GM21390 (cell line): Measurements from ENCODE around the gene ARMH4.
A peak's percentile ranks its signal among the peaks of the same experiment; 100 is the strongest.
"Not testable (repeated sequence)": the region's sequence is repeated elsewhere in the genome, so short reads cannot be mapped to it uniquely, and the experiment has no call there.

Source experiments
- ATAC-seq: cut with Tn5 transposase; IDR thresholded peaks from one replicate; pipeline ENCODE4 v1.9.1; 2021; ENCODE audit not compliant: unreplicated experiment

Gene ARMH4

GRCh38 chr14:58149196-58149595 lies 2.8 kb downstream of the ARMH4 start:
- no peak for ATAC-seq

GRCh38 chr14:58146399-58146798 lies 5.6 kb downstream of the ARMH4 start:
- no peak for ATAC-seq

GRCh38 chr14:58145936-58146335 lies 6.1 kb downstream of the ARMH4 start:
- no peak for ATAC-seq

GRCh38 chr14:58143106-58143505 lies 8.9 kb downstream of the ARMH4 start:
- ATAC-seq = no peak

- ATAC-seq = no peak
Measured at GRCh38 chr14:58141893-58142292, 10.1 kb downstream of the ARMH4 start.

GRCh38 chr14:58138714-58139482 lies 13.1 kb downstream of the ARMH4 start:
- no peak for ATAC-seq

- peak; percentile 57 for ATAC-seq
Measured at GRCh38 chr14:58138031-58138713, 13.8 kb downstream of the ARMH4 start.

GRCh38 chr14:58133739-58134138 lies 18.3 kb downstream of the ARMH4 start:
- no peak for ATAC-seq

- ATAC-seq = no peak
Measured at GRCh38 chr14:58131386-58131785, 20.6 kb downstream of the ARMH4 start.

- ATAC-seq = no peak
Measured at GRCh38 chr14:58130116-58130782, 21.8 kb downstream of the ARMH4 start.

GRCh38 chr14:58129208-58129607 lies 22.8 kb downstream of the ARMH4 start:
- no peak for ATAC-seq

GRCh38 chr14:58128416-58128815 lies 23.6 kb downstream of the ARMH4 start:
- ATAC-seq = no peak

GRCh38 chr14:58122546-58122945 lies 29.5 kb downstream of the ARMH4 start:
- ATAC-seq = not testable (repeated sequence)

- ATAC-seq = no peak
Measured at GRCh38 chr14:58121530-58122186, 30.4 kb downstream of the ARMH4 start.

- no peak for ATAC-seq
Measured at GRCh38 chr14:58119381-58119780, 32.6 kb downstream of the ARMH4 start.

GRCh38 chr14:58118097-58118815 lies 33.8 kb downstream of the ARMH4 start:
- ATAC-seq = no peak

GRCh38 chr14:58109744-58110143 lies 42.3 kb downstream of the ARMH4 start:
- no peak for ATAC-seq

GRCh38 chr14:58108717-58109116 lies 43.3 kb downstream of the ARMH4 start:
- ATAC-seq = no peak

- ATAC-seq = no peak
Measured at GRCh38 chr14:58107947-58108552, 44.0 kb downstream of the ARMH4 start.

GRCh38 chr14:58107041-58107440 lies 45.0 kb downstream of the ARMH4 start:
- ATAC-seq = no peak
